ENCODE results near the gene MYNN. TPM values are rescaled to one million over a fixed set of nuclear protein-coding genes. Genes with fewer than 3 reads are reported as not detected.
A peak's percentile ranks its signal among the peaks of the same experiment; 100 is the strongest.

The MYNN gene
- total and polyA plus RNA-seq, 12 donors = 5.9 to 13.6 (median 12.0) TPM

GRCh38 chr3:169769287-169770181 lies 3.7 kb upstream of the MYNN start, which contains the start of gene ACTRT3:
ACTRT3 (minus strand) TSS chr3:169769561; CDS start chr3:169769520, 41 bp downstream.
- Histone ChIP-seq H3K4me1 (peaks cover 4 to 19% (median 9%) of the 10 kb centered on the region in 9 donors), H3K4me3 (peak within 1 kb of the TSS; percentile 7 to 75 (median 68)), H3K27me3 (no peaks in the 10 kb centered on the region), H3K36me3 (peaks cover 0 to 4% (median 1%) of the 10 kb centered on the region in 9 donors), H3K9me3 (peaks cover 0 to 14% (median 0%) of the 10 kb centered on the region in 11 donors), H3K27ac (peak within 1 kb of the TSS; percentile 50 to 94 (median 90))
- ATAC-seq = peak in 5 of 8 donors; percentile 8 to 29 (median 23)
- WGBS, 2 donors = 12 to 15% methylated on average over 51 of the region's 51 CpGs
- intact Hi-C loops (cut with DNase I) = loop anchor here in 5 of 10 donors (5.0 to 10.0 kb wide), 6 partner anchors 195 to 1725 kb away; partner anchors contain the start of gene SEC62 (in 2 of the 5)
- no peak for TF ChIP-seq CTCF (IDR thresholded peaks at IDR 0.05)
- peak; percentile 66 to 72 for DNase-seq

- DNase-seq (peak; percentile 32 to 39), ATAC-seq (peak; percentile 18 to 52 (median 39))
- Histone ChIP-seq H3K27me3 (no peaks in the 10 kb centered on the region), H3K9me3 (peaks cover 0 to 4% (median 0%) of the 10 kb centered on the region in 11 donors), H3K27ac (peak overlapping the region; percentile 95 to 100 (median 98)), H3K4me3 (peak overlapping the region; percentile 67 to 94 (median 87)), H3K4me1 (peaks cover 5 to 37% (median 28%) of the 10 kb centered on the region in 9 donors), H3K36me3 (peaks cover 0 to 26% (median 9%) of the 10 kb centered on the region in 9 donors)
- intact Hi-C loops (cut with DNase I) = loop anchor here in 4 of 10 donors (5.0 to 10.0 kb wide), 4 partner anchors 196 to 1727 kb away; partner anchors contain the start of gene SEC62 (in 1 of the 4)
- WGBS, 2 donors = 0 to 1% methylated on average over 27 of the region's 27 CpGs
- no peak for TF ChIP-seq CTCF (IDR thresholded peaks at IDR 0.05)
These were observed 1.5 kb upstream of the MYNN start for GRCh38 chr3:169771497-169772304.

- intact Hi-C loops (cut with DNase I) = loop anchor here in 4 of 10 donors (5.0 to 10.0 kb wide), 4 partner anchors 195 to 1728 kb away; partner anchors contain the start of gene SEC62 (in 1 of the 4)
- Histone ChIP-seq H3K4me1 (peaks cover 5 to 37% (median 28%) of the 10 kb centered on the region in 9 donors), H3K36me3 (peaks cover 0 to 33% (median 9%) of the 10 kb centered on the region in 9 donors), H3K27me3 (no peaks in the 10 kb centered on the region), H3K27ac (peak overlapping the region; percentile 95 to 100 (median 98)), H3K9me3 (peaks cover 0 to 4% (median 0%) of the 10 kb centered on the region in 11 donors), H3K4me3 (peak overlapping the region; percentile 67 to 94 (median 87))
- no peak for TF ChIP-seq CTCF (IDR thresholded peaks at IDR 0.05)
- DNase-seq (peak; percentile 61 to 75), ATAC-seq (peak; percentile 60 to 86 (median 79))
- 0% methylated on average over 15 of the region's 15 CpGs for WGBS, 2 donors
These were observed 795 bp upstream of the MYNN start for GRCh38 chr3:169772305-169772896.

All from heart right ventricle (tissue), 16 donors.